ENCODE data around the gene CAMK4. TPM values are rescaled to one million over a fixed set of nuclear protein-coding genes. Genes with fewer than 3 reads are reported as not detected.

Gene CAMK4
- total RNA-seq, 1 experiment from 2014 or later: 6.3 TPM

GRCh38 chr5:111255169-111255568 is 31.0 kb downstream of the CAMK4 start:
- no peaks in the 10 kb centered on the region for H3K9me3 ChIP-seq (ENCODE audit: control insufficient read depth, low read depth, low read length)
- no peak overlapping the region for H2BK120ac ChIP-seq (ENCODE audit: low read depth, low read length, poor library complexity, severe bottlenecking)
- no peaks in the 10 kb centered on the region; the same call in 1 of the 2 replicates for H3K27me3 ChIP-seq (ENCODE audit: insufficient read depth, low read length)
- no peak overlapping the region for H2AK5ac ChIP-seq (ENCODE audit: insufficient read length, low read length)
- no peaks in the 10 kb centered on the region; the same call in 1 of the 2 replicates for H3K79me2 ChIP-seq (ENCODE audit: insufficient read depth, low read length)
- no peak overlapping the region for H3K9ac ChIP-seq (ENCODE audit: extremely low read depth, insufficient read length, low read length)
- no peak overlapping the region for H2AFZ ChIP-seq (ENCODE audit: low read length)
- H2BK5ac ChIP-seq (ENCODE audit: insufficient read length, low read length): no peak overlapping the region
- DNase-seq: no peak
- no peak overlapping the region for H2BK15ac ChIP-seq (ENCODE audit: low read depth, low read length)
- no peak overlapping the region for H3K27ac ChIP-seq (ENCODE audit: insufficient read length, low read depth, low read length)
- no CpG with 5 or more reads among the region's 1 CpG for WGBS (ENCODE audit: extremely low coverage, insufficient read length, low lambda C conversion rate)
- H3K4ac ChIP-seq (ENCODE audit: low read depth, low read length): no peak overlapping the region
- H3T11ph ChIP-seq (ENCODE audit: low read length): no peak overlapping the region
- no peak overlapping the region for H3K4me2 ChIP-seq (ENCODE audit: insufficient read depth, insufficient read length, low read length)
- H3K27me3 Mint-ChIP-seq (ENCODE audit: low read depth): peaks cover 4% of the 10 kb centered on the region; the same call in 1 of the 2 replicates
- H3K14ac ChIP-seq (ENCODE audit: insufficient read depth, low read length): no peak overlapping the region
- H3K4me1 ChIP-seq (ENCODE audit: insufficient read depth, low read length): no peaks in the 10 kb centered on the region
- H3K18ac ChIP-seq (ENCODE audit: insufficient read length, low read depth, low read length): no peak overlapping the region
- no peak overlapping the region for H4K8ac ChIP-seq (replicated peaks; ENCODE audit: insufficient read length, low read depth, low read length)
- no peak for TF ChIP-seq CTCF (conservative IDR thresholded peaks at IDR 0.05)
- H3K27ac Mint-ChIP-seq: no peak overlapping the region
- H3K4me3 Mint-ChIP-seq: no peak overlapping the region
- H4K20me1 ChIP-seq (ENCODE audit: control insufficient read depth, insufficient read depth, insufficient read length): no peaks in the 10 kb centered on the region
- H2BK12ac ChIP-seq (ENCODE audit: insufficient read length, low read depth, low read length): no peak overlapping the region
- H3K4me1 Mint-ChIP-seq: no peaks in the 10 kb centered on the region
- H3K9me3 Mint-ChIP-seq: peaks cover 8% of the 10 kb centered on the region in 2 experiments; a peak in 4 of 5 replicates
- no peak overlapping the region for H4K5ac ChIP-seq (ENCODE audit: insufficient read length, low read depth, low read length)
- H2BK20ac ChIP-seq (ENCODE audit: low read depth, low read length, poor library complexity, severe bottlenecking): no peak overlapping the region
- no peaks in the 10 kb centered on the region for H3K79me1 ChIP-seq (ENCODE audit: insufficient read depth, low read depth, low read length, poor library complexity, severe bottlenecking)
- H4K91ac ChIP-seq (ENCODE audit: insufficient read length, low read depth, low read length): no peak overlapping the region
- peaks cover 0 to 5% (median 0%) of the 10 kb centered on the region in 3 experiments; a peak in 2 of 7 replicates for H3K36me3 Mint-ChIP-seq (ENCODE audit: insufficient read depth in 1 of 3, low read depth in 3 of 3)
- H3K23ac ChIP-seq (ENCODE audit: insufficient read length, low read depth, low read length): no peak overlapping the region
- no peaks in the 10 kb centered on the region for H3K23me2 ChIP-seq (ENCODE audit: insufficient read length, low read depth, low read length, poor library complexity, severe bottlenecking)
- no peak overlapping the region for H3K56ac ChIP-seq (ENCODE audit: insufficient read length, low read depth, low read length)
